HEK293 (cell line): Measurements from ENCODE around the gene CSMD2.

Experiments
- CTCF ChIA-PET: fragments of 350-600 bp; formaldehyde crosslinking; extraction: SDS; loops from one replicate; lab custom pipeline; 2021; ENCODE audit warnings: antibody characterized with exemption; lab: Yijun Ruan, JAX
- POLR2A ChIA-PET: fragments of 300-600 bp; formaldehyde crosslinking; extraction: SDS; loops from one replicate; lab custom pipeline; 2020; ENCODE audit warnings: antibody characterized with exemption, inconsistent platforms; lab: Yijun Ruan, JAX
- H3K27ac ChIP-seq: fragments of 200-500 bp; sonication (Bioruptor generic); 2 replicates; pipeline ENCODE4 v1.5.1; 2014; ENCODE audit warnings: low read depth, low read length, control low read depth, inconsistent platforms; ENCODE audit errors: extremely low read depth
- H3K36me3 ChIP-seq, 2 experiments: fragments of 200-500 bp in 1 of 2; sonication (Bioruptor generic) in 1 of 2; 1 replicate in 1 of 2; 2 replicates in 1 of 2; pipeline ENCODE4 v1.5.1; 2014 to 2017; ENCODE audit warnings: inconsistent platforms in 2 of 2, low read length in 2 of 2; ENCODE audit not compliant: control insufficient read depth in 2 of 2, insufficient read depth in 1 of 2
- H3K4me1 ChIP-seq: fragments of 200-500 bp; sonication (Bioruptor generic); 2 replicates; pipeline ENCODE4 v1.5.1; 2014; ENCODE audit warnings: mild to moderate bottlenecking, low read length, inconsistent platforms; ENCODE audit not compliant: control insufficient read depth, insufficient read depth
- H3K4me3 ChIP-seq: 2 replicates; pipeline ENCODE4 v1.5.1; 2011; ENCODE audit warnings: low read depth, mild to moderate bottlenecking, control low read depth, low read length, moderate library complexity
- H3K9me3 ChIP-seq: fragments of 200-500 bp; sonication (Bioruptor generic); 2 replicates; pipeline ENCODE4 v1.5.1; 2014; ENCODE audit warnings: low read depth, low read length, inconsistent platforms; ENCODE audit not compliant: control insufficient read depth, insufficient read depth
- BCL11A ChIP-seq: fragments of 450-650 bp; formaldehyde crosslinking; IDR thresholded peaks from 2 replicates; pipeline ENCODE4 v1.5.1; 2016; ENCODE audit warnings: low read depth, missing biosample characterization, missing genetic modification characterization
- BCL6B ChIP-seq: fragments of 450-650 bp; formaldehyde crosslinking; IDR thresholded peaks from 2 replicates; pipeline ENCODE4 v1.5.1; 2017; ENCODE audit warnings: missing biosample characterization, missing genetic modification characterization
- GLIS2 ChIP-seq: fragments of 450-650 bp; formaldehyde crosslinking; IDR thresholded peaks from 2 replicates; pipeline ENCODE4 v1.5.1; 2016; ENCODE audit warnings: missing biosample characterization, missing genetic modification characterization
- KLF7 ChIP-seq: fragments of 450-650 bp; formaldehyde crosslinking; IDR thresholded peaks from 2 replicates; pipeline ENCODE4 v1.5.1; 2016; ENCODE audit warnings: missing biosample characterization, missing genetic modification characterization, borderline replicate concordance
- ZBTB11 ChIP-seq: fragments of 450-650 bp; formaldehyde crosslinking; conservative IDR thresholded peaks from 2 replicates; pipeline ENCODE4 v1.5.1; 2016; ENCODE audit warnings: low read depth, missing biosample characterization, missing genetic modification characterization
- ZEB2 ChIP-seq: fragments of 450-650 bp; formaldehyde crosslinking; IDR thresholded peaks from 2 replicates; pipeline ENCODE4 v1.5.1; 2016; ENCODE audit warnings: missing biosample characterization, missing genetic modification characterization
- ZFHX2 ChIP-seq: fragments of 450-650 bp; formaldehyde crosslinking; conservative IDR thresholded peaks from 2 replicates; pipeline ENCODE4 v1.5.1; 2016; ENCODE audit warnings: missing biosample characterization, missing genetic modification characterization
- ZNF114 ChIP-seq: fragments of 450-650 bp; formaldehyde crosslinking; IDR thresholded peaks from 2 replicates; pipeline ENCODE4 v1.5.0; 2017; ENCODE audit warnings: missing biosample characterization, missing genetic modification characterization
- ZNF133 ChIP-seq: fragments of 450-650 bp; formaldehyde crosslinking; IDR thresholded peaks from 2 replicates; pipeline ENCODE4 v1.5.1; 2016; ENCODE audit warnings: missing biosample characterization, missing genetic modification characterization
- ZNF2 ChIP-seq: fragments of 450-650 bp; formaldehyde crosslinking; IDR thresholded peaks from 2 replicates; pipeline ENCODE4 v1.5.1; 2016; ENCODE audit warnings: missing biosample characterization, missing genetic modification characterization
- ZNF221 ChIP-seq: fragments of 450-650 bp; formaldehyde crosslinking; IDR thresholded peaks from 2 replicates; pipeline ENCODE4 v1.5.1; 2017; ENCODE audit warnings: missing biosample characterization, missing genetic modification characterization, borderline replicate concordance
- ZNF223 ChIP-seq: fragments of 450-650 bp; formaldehyde crosslinking; IDR thresholded peaks from 2 replicates; pipeline ENCODE4 v1.5.1; 2016; ENCODE audit warnings: missing biosample characterization, missing genetic modification characterization
- ZNF280C ChIP-seq: fragments of 450-650 bp; formaldehyde crosslinking; IDR thresholded peaks from 2 replicates; pipeline ENCODE4 v1.5.1; 2016; ENCODE audit warnings: missing biosample characterization, missing genetic modification characterization
- ZNF433 ChIP-seq: fragments of 450-650 bp; formaldehyde crosslinking; IDR thresholded peaks from 2 replicates; pipeline ENCODE4 v1.5.1; 2016; ENCODE audit warnings: missing biosample characterization, missing genetic modification characterization, low read depth
- ZNF558 ChIP-seq: fragments of 450-650 bp; formaldehyde crosslinking; IDR thresholded peaks from 2 replicates; pipeline ENCODE4 v1.5.1; 2016; ENCODE audit warnings: missing biosample characterization, missing genetic modification characterization
- ZNF747 ChIP-seq: fragments of 450-650 bp; formaldehyde crosslinking; IDR thresholded peaks from 2 replicates; pipeline ENCODE4 v1.5.1; 2016; ENCODE audit warnings: missing biosample characterization, missing genetic modification characterization
- ZNF776 ChIP-seq: fragments of 450-650 bp; formaldehyde crosslinking; IDR thresholded peaks from 2 replicates; pipeline ENCODE4 v1.5.0; 2017; ENCODE audit warnings: missing biosample characterization, missing genetic modification characterization, borderline replicate concordance
- ZNF792 ChIP-seq: fragments of 450-650 bp; formaldehyde crosslinking; IDR thresholded peaks from 2 replicates; pipeline ENCODE4 v1.5.1; 2016; ENCODE audit warnings: missing biosample characterization, missing genetic modification characterization
- ZSCAN5A ChIP-seq: fragments of 450-650 bp; formaldehyde crosslinking; IDR thresholded peaks from 2 replicates; pipeline ENCODE4 v1.5.1; 2016; ENCODE audit warnings: missing biosample characterization, missing genetic modification characterization

CSMD2 gene

DNA sequence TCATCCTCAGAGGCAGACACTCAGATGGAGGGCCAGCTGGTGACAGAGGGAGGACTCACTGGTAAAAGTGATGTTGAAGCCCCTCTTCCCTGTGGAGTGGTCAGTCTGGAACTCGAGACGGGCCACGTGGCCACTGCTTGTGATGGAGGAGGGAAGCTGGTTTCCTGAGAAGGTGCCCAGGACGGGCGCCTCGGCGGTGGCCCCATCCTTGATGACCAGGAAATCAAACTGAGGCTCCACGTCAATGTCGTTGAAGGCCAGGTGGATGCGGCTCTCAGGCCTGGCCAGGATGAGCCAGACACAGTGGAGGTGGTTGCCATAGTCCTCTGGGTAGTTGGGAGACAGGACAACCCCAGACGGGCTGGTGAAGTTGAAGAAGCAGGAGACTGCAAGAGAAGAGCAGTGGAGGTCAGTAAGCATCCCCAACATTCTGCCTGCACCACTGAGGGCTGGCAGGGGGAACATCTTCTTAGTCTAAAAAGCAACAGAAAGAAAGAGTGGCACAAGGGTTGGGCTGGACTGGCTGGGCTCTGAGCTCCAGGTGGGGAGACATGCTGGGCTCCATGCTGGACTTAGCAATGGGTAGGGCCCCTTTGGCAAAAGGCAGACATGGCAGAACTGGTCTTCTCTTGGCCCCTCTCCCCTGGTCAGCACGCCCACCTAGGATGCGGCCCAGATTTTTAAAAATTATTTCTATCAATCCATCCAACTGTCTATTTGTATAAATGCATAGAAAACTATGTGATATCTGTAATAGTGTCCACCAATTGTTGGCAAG, 421.6 kb downstream of the CSMD2 start:
- TF ChIP-seq BCL11A (tag by site-specific recombination) (no peak), ZNF433 (tag by site-specific recombination) (no peak), ZNF792 (no peak), ZNF2 (tag by site-specific recombination) (no peak), ZNF223 (tag by site-specific recombination) (no peak), ZNF558 (tag by site-specific recombination) (no peak), ZEB2 (tag by site-specific recombination) (no peak), GLIS2 (tag by site-specific recombination) (no peak), ZNF747 (tag by site-specific recombination) (no peak), ZNF221 (no peak), ZFHX2 (tag by site-specific recombination) (no peak), BCL6B (tag by site-specific recombination) (no peak)
- CTCF ChIA-PET = no interaction called here
- Histone ChIP-seq H3K9me3 (no peaks in the 10 kb centered on the region), H3K27ac (no peak overlapping the region), H3K4me1 (no peaks in the 10 kb centered on the region; the same call in 1 of the 2 replicates), H3K36me3 (no peaks in the 10 kb centered on the region), H3K4me3 (no peak overlapping the region)
- POLR2A ChIA-PET = no interaction called here

DNA sequence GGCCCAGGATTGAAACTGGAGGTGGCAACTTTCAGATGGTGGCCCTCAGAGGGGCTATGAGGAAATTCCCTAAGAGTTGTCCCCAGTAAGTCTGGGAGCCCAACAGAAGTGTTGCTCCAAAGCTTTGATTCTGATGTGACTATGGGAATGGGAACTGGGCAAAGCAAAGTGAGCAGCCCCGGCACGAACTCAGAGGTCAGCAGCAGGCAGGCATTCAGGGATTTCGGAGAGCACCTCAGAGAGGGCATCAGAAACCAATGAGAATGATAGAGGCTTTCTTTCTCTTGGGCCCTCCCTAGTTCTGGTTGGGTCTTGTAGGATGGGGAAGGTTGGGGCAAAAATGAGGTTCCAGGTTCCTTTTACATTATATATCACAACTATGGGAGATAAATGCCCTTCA, 422.4 kb downstream of the CSMD2 start:
- ChIA-PET POLR2A (no interaction called here), CTCF (no interaction called here)
- no peak overlapping the region for H3K4me3 ChIP-seq
- H3K9me3 ChIP-seq = no peaks in the 10 kb centered on the region
- H3K4me1 ChIP-seq = no peaks in the 10 kb centered on the region; the same call in 1 of the 2 replicates
- TF ChIP-seq ZNF133 (tag by site-specific recombination) = no peak
- no peak for TF ChIP-seq ZSCAN5A (tag by site-specific recombination)
- TF ChIP-seq ZNF114 = no peak
- no peak for TF ChIP-seq ZBTB11
- no peaks in the 10 kb centered on the region for H3K36me3 ChIP-seq
- no peak overlapping the region for H3K27ac ChIP-seq

- Histone ChIP-seq H3K4me3 (no peak overlapping the region), H3K36me3 (no peaks in the 10 kb centered on the region), H3K9me3 (no peaks in the 10 kb centered on the region)
- ChIA-PET POLR2A (no interaction called here), CTCF (interaction anchor here (0.7 kb wide), 1 partner anchor 51 kb away, joined by 4 read pairs; no protein-coding TSS in a partner anchor)
- TF ChIP-seq ZNF280C (no peak), ZNF776 (tag by site-specific recombination) (no peak), KLF7 (no peak)
- TF ChIP-seq, all 188 proteins: peak for 0
- H3K27ac ChIP-seq = no peak overlapping the region
- H3K4me1 ChIP-seq = no peaks in the 10 kb centered on the region
Observed at GRCh38 chr1:33741749-33742148, 423.3 kb downstream of the CSMD2 start.
